HL-60 (cell line): Measurements from ENCODE around the gene TOP1.

Experiments used
- DNase-seq, 2 experiments: peaks; one replicate each; pipeline ENCODE4 v3.0.0-alpha.2; 2010 to 2020; ENCODE audit warnings: low read depth in 1 of 2, low spot score in 1 of 2
- H3K27ac ChIP-seq: fragments of 250-450 bp; sonication (Bioruptor Pico); replicated peaks from 2 replicates; pipeline ENCODE4 v1.5.1; 2020; ENCODE audit warnings: mild to moderate bottlenecking, moderate library complexity
- H3K27me3 ChIP-seq: fragments of 250-450 bp; sonication (Bioruptor Pico); 2 replicates; pipeline ENCODE4 v1.5.1; 2021; ENCODE audit warnings: mild to moderate bottlenecking, moderate library complexity; ENCODE audit not compliant: insufficient read depth, poor library complexity, severe bottlenecking
- H3K4me3 ChIP-seq: replicated peaks from 2 replicates; pipeline ENCODE4 v1.5.1; 2011; ENCODE audit warnings: mild to moderate bottlenecking, control low read depth, low read length; ENCODE audit not compliant: insufficient read depth
- CTCF ChIP-seq: IDR thresholded peaks from one replicate; pipeline ENCODE4 v1.5.1; 2011; ENCODE audit warnings: low read length, control low read depth, inconsistent platforms; ENCODE audit not compliant: insufficient read depth
- GABPA ChIP-seq: IDR thresholded peaks from 2 replicates; pipeline ENCODE4 v1.6.1; 2012; ENCODE audit warnings: low read depth
- POLR2AphosphoS5 ChIP-seq: IDR thresholded peaks from 2 replicates; pipeline ENCODE4 v1.6.1; 2012; ENCODE audit warnings: low read depth
- REST ChIP-seq: IDR thresholded peaks from 2 replicates; pipeline ENCODE4 v1.6.1; 2012; ENCODE audit warnings: low read depth; ENCODE audit not compliant: insufficient replicate concordance
- SPI1 ChIP-seq: IDR thresholded peaks from 2 replicates; pipeline ENCODE4 v1.6.1; 2012; ENCODE audit warnings: low read depth, mild to moderate bottlenecking, borderline replicate concordance

The TOP1 gene

DNA sequence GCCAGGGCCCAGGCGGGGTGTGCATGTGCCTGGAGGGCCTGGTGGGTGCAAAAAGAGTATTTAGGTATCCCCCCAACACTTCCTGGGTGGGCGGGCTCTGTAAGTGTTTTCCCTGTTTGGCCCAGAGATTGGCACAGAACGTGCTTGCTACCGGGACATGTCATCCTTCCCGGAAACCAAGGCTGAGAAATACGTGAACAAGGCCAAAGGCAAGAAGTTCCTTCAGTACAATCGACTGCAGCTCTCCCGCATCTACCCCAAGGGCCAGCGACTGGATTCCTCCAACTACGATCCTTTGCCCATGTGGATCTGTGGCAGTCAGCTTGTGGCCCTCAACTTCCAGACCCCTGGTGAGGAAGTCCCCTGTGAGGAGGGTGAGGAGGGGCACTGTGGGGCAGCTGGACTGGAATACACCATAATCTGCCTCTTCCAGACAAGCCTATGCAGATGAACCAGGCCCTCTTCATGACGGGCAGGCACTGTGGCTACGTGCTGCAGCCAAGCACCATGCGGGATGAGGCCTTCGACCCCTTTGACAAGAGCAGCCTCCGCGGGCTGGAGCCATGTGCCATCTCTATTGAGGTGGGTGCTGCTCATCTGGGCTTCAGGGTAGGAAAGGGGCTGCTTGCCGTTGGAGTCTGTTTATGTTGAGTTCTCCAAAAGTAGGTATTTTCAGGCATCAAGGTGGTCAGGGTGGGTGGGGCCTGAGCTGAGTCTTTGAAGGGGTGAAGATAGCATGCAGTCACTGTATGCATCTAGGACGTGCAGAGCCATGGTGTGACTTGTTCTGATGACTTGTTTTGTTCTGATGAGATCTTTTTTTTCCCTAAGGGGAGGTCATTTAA is 143.9 kb downstream of the TOP1 start:
- H3K27ac ChIP-seq = no peak overlapping the region
- H3K4me3 ChIP-seq = no peak overlapping the region
- TF ChIP-seq REST (no peak), GABPA (no peak), POLR2AphosphoS5 (no peak), CTCF (no peak), SPI1 (no peak)
- DNase-seq = no peak
- peaks cover 8% of the 10 kb centered on the region for H3K27me3 ChIP-seq

- TF ChIP-seq GABPA (no peak), REST (no peak), CTCF (peak; percentile 90)
- H3K4me3 ChIP-seq = no peak overlapping the region
Measured at GRCh38 chr20:41173161-41173721, 144.6 kb downstream of the TOP1 start.

GRCh38 chr20:41173791-41174341 is 145.2 kb downstream of the TOP1 start:
- no peak for TF ChIP-seq POLR2AphosphoS5
- no peak for TF ChIP-seq REST
- no peak for TF ChIP-seq GABPA
- no peak for TF ChIP-seq SPI1
- no peak for TF ChIP-seq CTCF
- H3K27ac ChIP-seq = no peak overlapping the region
- no peak overlapping the region for H3K4me3 ChIP-seq
- H3K27me3 ChIP-seq = peaks cover 4% of the 10 kb centered on the region
- no peak for DNase-seq

More at GRCh38 chr20:41173161-41173721, 144.6 kb downstream of the TOP1 start:
- Histone ChIP-seq H3K27ac (no peak overlapping the region), H3K27me3 (peaks cover 8% of the 10 kb centered on the region)
- peak; percentile 41 to 62 for DNase-seq
